ENCODE results near the gene GPR35. TPM values are rescaled to one million over a fixed set of nuclear protein-coding genes. Genes with fewer than 3 reads are reported as not detected.

GPR35 gene
- total RNA-seq, 1 experiment from 2014 or later = 4.2 TPM

- TF ChIP-seq CTCF (IDR thresholded peaks at IDR 0.05 in 2 of 3, conservative IDR thresholded peaks at IDR 0.05 in 1 of 3; ENCODE audit: borderline replicate concordance in 1 of 3, insufficient read depth in 1 of 3, low read depth in 2 of 3, low read length in 2 of 3) (no peak), REST (IDR thresholded peaks at IDR 0.05; ENCODE audit: low read depth) (no peak), POLR2A (IDR thresholded peaks at IDR 0.05; ENCODE audit: borderline replicate concordance, extremely low read depth, insufficient read depth, insufficient read length) (no peak), RAD21 (IDR thresholded peaks at IDR 0.05; ENCODE audit: low read depth) (no peak), ELF1 (IDR thresholded peaks at IDR 0.05; ENCODE audit: borderline replicate concordance, low read depth) (no peak), CBX3 (IDR thresholded peaks at IDR 0.05; ENCODE audit: low read depth) (no peak)
Observed at GRCh38 chr2:240635121-240635997, 10.1 kb downstream of the GPR35 start (continued).

- no peaks in the 10 kb centered on the region for H3K4me1 ChIP-seq (ENCODE audit: control insufficient read depth in 1 of 2, insufficient read depth in 2 of 2, low read length in 2 of 2)
- BruUV-seq (replicated peaks) = no TSS peak
- H3K4me2 ChIP-seq (ENCODE audit: low read length) = no peak overlapping the region
- peaks cover 5 to 6% of the 10 kb centered on the region in 2 experiments; a peak in 2 of 4 replicates for H3K9me3 ChIP-seq (ENCODE audit: control insufficient read depth in 1 of 2, insufficient read depth in 1 of 2, low read depth in 1 of 2, low read length in 2 of 2)
- RAD21 ChIA-PET (ENCODE audit: low non-redundant PET in 1 of 2, low total read pairs in 2 of 2, uncharacterized antibody in 2 of 2, unreplicated experiment in 2 of 2) = no interaction called here
- H3K27ac ChIP-seq (ENCODE audit: low read depth, low read length) = no peak overlapping the region
- H3K9ac ChIP-seq (ENCODE audit: low read length) = no peak overlapping the region
- POLR2A ChIA-PET = no interaction called here
- TF ChIP-seq RAD21 (IDR thresholded peaks at IDR 0.05; ENCODE audit: low read depth) (no peak), FOSL1 (IDR thresholded peaks at IDR 0.05; ENCODE audit: low read depth) (no peak), TCF7L2 (IDR thresholded peaks at IDR 0.05; ENCODE audit: borderline replicate concordance, extremely low read depth, insufficient read depth, insufficient read length) (no peak)
- no peaks in the 10 kb centered on the region for H3K79me2 ChIP-seq (ENCODE audit: insufficient read depth, low read length)
- no peak overlapping the region for H3K4me3 ChIP-seq (replicated peaks in 1 of 2; ENCODE audit: low read depth in 1 of 2, low read length in 2 of 2)
- no peak overlapping the region for H2AFZ ChIP-seq (ENCODE audit: low read depth, low read length, poor library complexity, severe bottlenecking)
- no peak for ATAC-seq
- no peaks in the 10 kb centered on the region for H3K9me2 ChIP-seq (ENCODE audit: insufficient read depth)
- DNase-seq (ENCODE audit: low read depth, low spot score) = no peak
- intact Hi-C loops (cut with micrococcal nuclease) = no loop called here
- no peaks in the 10 kb centered on the region for H4K20me1 ChIP-seq (ENCODE audit: insufficient read depth)
- no peaks in the 10 kb centered on the region for H3K36me3 ChIP-seq (ENCODE audit: control insufficient read depth in 1 of 2, insufficient read depth in 2 of 2, low read length in 2 of 2)
- peaks cover 10% of the 10 kb centered on the region; the same call in 1 of the 2 replicates for H3K27me3 ChIP-seq (ENCODE audit: insufficient read depth, low read length)
- CTCF ChIA-PET = no interaction called here
Observed at GRCh38 chr2:240635998-240636547, 10.8 kb downstream of the GPR35 start.

Data from HCT116 (cell line).